ENCODE data around the gene TMOD2. TPM values are rescaled to one million over a fixed set of nuclear protein-coding genes. Genes with fewer than 3 reads are reported as not detected.

Gene TMOD2
- total RNA-seq, 1 donor: 9.8 TPM

- no peak overlapping the region for H3K4me2 ChIP-seq (ENCODE audit: insufficient read depth, low read length)
- no peak overlapping the region for H3K4me3 ChIP-seq (ENCODE audit: insufficient read depth, low read length)
- no peak for TF ChIP-seq CTCF (IDR thresholded peaks at IDR 0.05; ENCODE audit: extremely low read depth, low read depth, low read length)
- DNase-seq (ENCODE audit: insufficient read length, low spot score, missing footprints): no peak
- no peaks in the 10 kb centered on the region for H3K27me3 ChIP-seq (ENCODE audit: insufficient read depth, low read length)
- no peaks in the 10 kb centered on the region for H3K36me3 ChIP-seq (ENCODE audit: insufficient read depth, low read length)
- no peak overlapping the region for H3K27ac ChIP-seq (ENCODE audit: low read depth, low read length)
- no peaks in the 10 kb centered on the region for H3K9me3 ChIP-seq (ENCODE audit: low read depth, low read length)
- no peaks in the 10 kb centered on the region for H3K4me1 ChIP-seq (ENCODE audit: insufficient read depth, low read length)
- no peak overlapping the region for H2AFZ ChIP-seq (ENCODE audit: low read length)
- H4K20me1 ChIP-seq (ENCODE audit: insufficient read depth, low read length): no peaks in the 10 kb centered on the region
- H3K79me2 ChIP-seq (ENCODE audit: insufficient read depth, low read length): no peaks in the 10 kb centered on the region
Measured at GRCh38 chr15:51799282-51800252, 48.2 kb downstream of the TMOD2 start.

- H3K4me1 ChIP-seq (ENCODE audit: insufficient read depth, low read length): no peaks in the 10 kb centered on the region
- peak; percentile 77 for TF ChIP-seq CTCF (IDR thresholded peaks at IDR 0.05; ENCODE audit: extremely low read depth, low read depth, low read length)
- no peaks in the 10 kb centered on the region for H3K9me3 ChIP-seq (ENCODE audit: low read depth, low read length)
- no peak overlapping the region for H3K4me3 ChIP-seq (ENCODE audit: insufficient read depth, low read length)
- H3K4me2 ChIP-seq (ENCODE audit: insufficient read depth, low read length): no peak overlapping the region
- H3K27me3 ChIP-seq (ENCODE audit: insufficient read depth, low read length): no peaks in the 10 kb centered on the region
- no peaks in the 10 kb centered on the region for H3K36me3 ChIP-seq (ENCODE audit: insufficient read depth, low read length)
- H2AFZ ChIP-seq (ENCODE audit: low read length): no peak overlapping the region
- no peaks in the 10 kb centered on the region for H3K79me2 ChIP-seq (ENCODE audit: insufficient read depth, low read length)
- H4K20me1 ChIP-seq (ENCODE audit: insufficient read depth, low read length): no peaks in the 10 kb centered on the region
- no peak overlapping the region for H3K27ac ChIP-seq (ENCODE audit: low read depth, low read length)
- no peak for DNase-seq (ENCODE audit: insufficient read length, low spot score, missing footprints)
Measured at GRCh38 chr15:51801391-51801835, 50.0 kb downstream of the TMOD2 start.

DNA sequence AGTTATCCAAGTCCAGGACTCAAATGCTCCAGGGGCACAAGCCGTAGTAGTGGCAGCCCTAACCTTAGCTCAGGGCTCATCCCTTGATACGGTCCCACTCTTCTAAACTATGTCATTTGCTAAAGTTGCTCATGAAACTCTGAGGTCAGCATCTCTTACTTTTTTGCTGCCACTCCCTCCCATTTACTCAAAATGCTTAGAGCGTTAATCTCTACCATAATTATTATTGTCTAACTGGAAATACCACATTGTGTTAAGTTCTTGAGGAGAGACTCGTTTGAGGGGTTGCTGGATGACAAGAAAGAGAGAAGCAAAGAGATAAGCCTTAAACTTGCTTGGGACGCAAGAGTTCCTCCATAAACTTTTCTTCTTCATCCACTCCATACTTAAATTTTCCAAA lies 51.2 kb downstream of the TMOD2 start:
- no peak overlapping the region for H2AFZ ChIP-seq (ENCODE audit: low read length)
- no peaks in the 10 kb centered on the region for H3K9me3 ChIP-seq (ENCODE audit: low read depth, low read length)
- H3K27ac ChIP-seq (ENCODE audit: low read depth, low read length): no peak overlapping the region
- no peaks in the 10 kb centered on the region for H3K36me3 ChIP-seq (ENCODE audit: insufficient read depth, low read length)
- no peaks in the 10 kb centered on the region for H3K27me3 ChIP-seq (ENCODE audit: insufficient read depth, low read length)
- H3K4me2 ChIP-seq (ENCODE audit: insufficient read depth, low read length): no peak overlapping the region
- H4K20me1 ChIP-seq (ENCODE audit: insufficient read depth, low read length): no peaks in the 10 kb centered on the region
- H3K4me3 ChIP-seq (ENCODE audit: insufficient read depth, low read length): no peak overlapping the region
- no peak for DNase-seq (ENCODE audit: insufficient read length, low spot score, missing footprints)
- no peaks in the 10 kb centered on the region for H3K79me2 ChIP-seq (ENCODE audit: insufficient read depth, low read length)
- no peaks in the 10 kb centered on the region for H3K4me1 ChIP-seq (ENCODE audit: insufficient read depth, low read length)
- no peak for TF ChIP-seq CTCF (IDR thresholded peaks at IDR 0.05; ENCODE audit: extremely low read depth, low read depth, low read length)

- Histone ChIP-seq H4K20me1 (ENCODE audit: insufficient read depth, low read length) (no peaks in the 10 kb centered on the region), H3K79me2 (ENCODE audit: insufficient read depth, low read length) (no peaks in the 10 kb centered on the region), H3K27me3 (ENCODE audit: insufficient read depth, low read length) (no peaks in the 10 kb centered on the region), H3K36me3 (ENCODE audit: insufficient read depth, low read length) (no peaks in the 10 kb centered on the region), H2AFZ (ENCODE audit: low read length) (no peak overlapping the region), H3K4me2 (ENCODE audit: insufficient read depth, low read length) (no peak overlapping the region), H3K4me1 (ENCODE audit: insufficient read depth, low read length) (no peaks in the 10 kb centered on the region), H3K9me3 (ENCODE audit: low read depth, low read length) (no peaks in the 10 kb centered on the region), H3K27ac (ENCODE audit: low read depth, low read length) (no peak overlapping the region), H3K4me3 (ENCODE audit: insufficient read depth, low read length) (no peak overlapping the region)
- no peak for TF ChIP-seq CTCF (IDR thresholded peaks at IDR 0.05; ENCODE audit: extremely low read depth, low read depth, low read length)
- no peak for DNase-seq (ENCODE audit: insufficient read length, low spot score, missing footprints)
Measured at GRCh38 chr15:51803965-51804364, 52.6 kb downstream of the TMOD2 start.

All from osteoblast (primary cell).